Trophoblast cell (in vitro differentiated cells and primary cell): ENCODE measurements around the gene CNIH1.
"Not testable (repeated sequence)": the region's sequence is repeated elsewhere in the genome, so short reads cannot be mapped to it uniquely, and the experiment has no call there.

Source experiments
- DNase-seq, 2 donors: peaks; one replicate each; pipeline ENCODE4 v3.0.0-alpha.2; 2016
- H2AFZ ChIP-seq: 2 replicates; pipeline ENCODE4 v1.6.1; 2013; ENCODE audit warnings: low read length, moderate library complexity, mild to moderate bottlenecking; ENCODE audit not compliant: insufficient read depth, poor library complexity
- H2AK5ac ChIP-seq: 2 replicates; pipeline ENCODE4 v1.6.1; 2013; ENCODE audit warnings: mild to moderate bottlenecking, low read length
- H2BK120ac ChIP-seq: 2 replicates; pipeline ENCODE4 v1.6.1; 2013; ENCODE audit warnings: low read length, mild to moderate bottlenecking, moderate library complexity; ENCODE audit not compliant: insufficient read depth, poor library complexity
- H2BK12ac ChIP-seq: 2 replicates; pipeline ENCODE4 v1.6.1; 2013; ENCODE audit warnings: mild to moderate bottlenecking, low read length, moderate library complexity
- H2BK5ac ChIP-seq: 2 replicates; pipeline ENCODE4 v1.6.1; 2013; ENCODE audit warnings: low read length, low read depth, moderate library complexity, mild to moderate bottlenecking; ENCODE audit not compliant: poor library complexity
- H3K14ac ChIP-seq: 2 replicates; pipeline ENCODE4 v1.6.1; 2013; ENCODE audit warnings: mild to moderate bottlenecking, low read length
- H3K18ac ChIP-seq: 2 replicates; pipeline ENCODE4 v1.6.1; 2013; ENCODE audit warnings: mild to moderate bottlenecking, low read length
- H3K23ac ChIP-seq: 2 replicates; pipeline ENCODE4 v1.6.1; 2013; ENCODE audit warnings: low read length
- H3K27ac ChIP-seq: 2 replicates; pipeline ENCODE4 v1.5.1; 2013; ENCODE audit warnings: low read depth, mild to moderate bottlenecking, inconsistent platforms, low read length, moderate library complexity
- H3K27me3 ChIP-seq: 2 replicates; pipeline ENCODE4 v1.6.1; 2013; ENCODE audit warnings: inconsistent platforms, mild to moderate bottlenecking, low read length, moderate library complexity; ENCODE audit not compliant: insufficient read depth
- H3K36me3 ChIP-seq, 2 experiments: 1 replicate in 1 of 2; 2 replicates in 1 of 2; pipeline ENCODE4 v1.6.1; 2013; ENCODE audit warnings: low read length in 2 of 2, mild to moderate bottlenecking in 2 of 2, moderate library complexity in 1 of 2; ENCODE audit not compliant: insufficient read depth in 2 of 2, control insufficient read depth in 1 of 2
- H3K4ac ChIP-seq: 2 replicates; pipeline ENCODE4 v1.6.1; 2013; ENCODE audit warnings: low read depth, mild to moderate bottlenecking, low read length, moderate library complexity
- H3K4me1 ChIP-seq, 2 experiments: 1 replicate in 1 of 2; 2 replicates in 1 of 2; pipeline ENCODE4 v1.6.1; 2013; ENCODE audit warnings: low read length in 2 of 2, mild to moderate bottlenecking in 2 of 2, moderate library complexity in 1 of 2; ENCODE audit not compliant: insufficient read depth in 2 of 2, control insufficient read depth in 1 of 2
- H3K4me2 ChIP-seq: 2 replicates; pipeline ENCODE4 v1.6.1; 2013; ENCODE audit warnings: inconsistent platforms, mild to moderate bottlenecking, low read length, moderate library complexity
- H3K4me3 ChIP-seq: 2 replicates; pipeline ENCODE4 v1.5.1; 2013; ENCODE audit warnings: mild to moderate bottlenecking, low read depth, low read length, inconsistent platforms
- H3K79me1 ChIP-seq: one replicate; pipeline ENCODE4 v1.6.1; 2013; ENCODE audit warnings: low read length
- H3K79me2 ChIP-seq: 2 replicates; pipeline ENCODE4 v1.6.1; 2013; ENCODE audit warnings: low read length, mild to moderate bottlenecking; ENCODE audit not compliant: control insufficient read depth, insufficient read depth, poor library complexity
- H3K9ac ChIP-seq: 2 replicates; pipeline ENCODE4 v1.6.1; 2013; ENCODE audit warnings: mild to moderate bottlenecking, low read length
- H3K9me3 ChIP-seq: 2 replicates; pipeline ENCODE4 v1.6.1; 2013; ENCODE audit warnings: low read depth, mild to moderate bottlenecking, control low read depth, inconsistent platforms, low read length; ENCODE audit not compliant: insufficient read depth
- H4K12ac ChIP-seq: 2 replicates; pipeline ENCODE4 v1.6.1; 2013; ENCODE audit warnings: low read depth, mild to moderate bottlenecking, low read length, moderate library complexity
- H4K8ac ChIP-seq: 2 replicates; pipeline ENCODE4 v1.6.1; 2013; ENCODE audit warnings: low read depth, mild to moderate bottlenecking, low read length, moderate library complexity
- H4K91ac ChIP-seq: one replicate; pipeline ENCODE4 v1.6.1; 2013; ENCODE audit warnings: low read depth, mild to moderate bottlenecking, low read length, moderate library complexity
- WGBS: extraction: QIAGEN DNeasy Blood & Tissue Kit; methylation state at CpG from one replicate; pipeline ENCODE4 v1.1.7; 2013; ENCODE audit warnings: missing lambda C conversion rate; ENCODE audit not compliant: insufficient read length, insufficient coverage; ENCODE audit errors: extremely low coverage; 5-methylcytosine and 5-hydroxymethylcytosine counted together

Gene CNIH1

GRCh38 chr14:54465654-54466053 lies 24.5 kb upstream of the CNIH1 start:
- Histone ChIP-seq H3K9ac (no peak overlapping the region), H3K18ac (no peak overlapping the region), H3K9me3 (peaks cover 4% of the 10 kb centered on the region), H3K4me1 (no peaks in the 10 kb centered on the region), H4K8ac (no peak overlapping the region), H4K12ac (no peak overlapping the region), H3K4me3 (no peak overlapping the region), H3K23ac (no peak overlapping the region), H2BK120ac (no peak overlapping the region), H3K36me3 (no peaks in the 10 kb centered on the region), H3K14ac (no peak overlapping the region), H3K4ac (no peak overlapping the region), H2BK12ac (no peak overlapping the region), H3K4me2 (no peak overlapping the region), H3K79me1 (no peaks in the 10 kb centered on the region), H2AFZ (no peak overlapping the region), H3K79me2 (no peaks in the 10 kb centered on the region), H3K27ac (no peak overlapping the region), H3K27me3 (no peaks in the 10 kb centered on the region), H2BK5ac (no peak overlapping the region), H4K91ac (no peak overlapping the region), H2AK5ac (no peak overlapping the region)
- no CpG with 5 or more reads among the region's 4 CpGs for WGBS
- no peak for DNase-seq

DNA sequence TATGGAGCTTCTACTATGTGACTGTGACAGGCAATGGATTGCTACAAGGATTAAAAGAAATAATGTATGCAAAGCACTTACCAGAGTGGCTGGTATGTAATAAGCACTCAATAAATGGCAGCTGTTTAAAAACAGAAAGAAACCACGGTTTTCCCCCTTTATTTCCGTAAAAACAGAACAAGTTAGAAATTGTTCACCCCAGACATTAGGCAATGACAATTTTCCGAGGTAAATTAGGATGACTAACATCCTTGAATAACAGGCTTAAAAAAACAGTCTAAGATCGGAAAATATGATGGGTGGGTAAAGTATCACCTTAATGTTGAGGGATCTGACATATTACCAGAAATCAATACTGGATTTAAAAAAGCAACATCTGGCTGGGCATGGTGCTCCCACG lies 20.9 kb upstream of the CNIH1 start:
- Histone ChIP-seq H3K18ac (no peak overlapping the region), H3K4me1 (no peaks in the 10 kb centered on the region), H2AK5ac (no peak overlapping the region), H3K27me3 (no peaks in the 10 kb centered on the region), H3K9ac (no peak overlapping the region), H3K79me1 (no peaks in the 10 kb centered on the region), H2BK12ac (no peak overlapping the region), H3K4me2 (no peak overlapping the region), H3K9me3 (peaks cover 10% of the 10 kb centered on the region), H2BK120ac (no peak overlapping the region), H3K36me3 (no peaks in the 10 kb centered on the region), H3K4me3 (no peak overlapping the region), H4K8ac (no peak overlapping the region), H3K27ac (no peak overlapping the region), H4K91ac (no peak overlapping the region), H3K79me2 (no peaks in the 10 kb centered on the region), H3K14ac (no peak overlapping the region), H2AFZ (no peak overlapping the region), H4K12ac (no peak overlapping the region), H3K4ac (no peak overlapping the region), H3K23ac (no peak overlapping the region), H2BK5ac (no peak overlapping the region)
- WGBS = no CpG with 5 or more reads among the region's 5 CpGs
- DNase-seq = no peak

- Histone ChIP-seq H3K79me1 (no peaks in the 10 kb centered on the region), H4K12ac (no peak overlapping the region), H3K27me3 (no peaks in the 10 kb centered on the region), H2AFZ (no peak overlapping the region), H3K4ac (no peak overlapping the region), H3K79me2 (no peaks in the 10 kb centered on the region), H3K27ac (no peak overlapping the region), H3K14ac (no peak overlapping the region), H2AK5ac (no peak overlapping the region), H3K18ac (no peak overlapping the region), H3K9ac (no peak overlapping the region), H3K4me3 (no peak overlapping the region), H3K9me3 (peaks cover 9% of the 10 kb centered on the region), H2BK5ac (no peak overlapping the region), H3K36me3 (no peaks in the 10 kb centered on the region), H2BK12ac (no peak overlapping the region), H2BK120ac (no peak overlapping the region), H3K23ac (no peak overlapping the region), H4K8ac (no peak overlapping the region), H3K4me1 (no peaks in the 10 kb centered on the region), H3K4me2 (no peak overlapping the region), H4K91ac (no peak overlapping the region)
- no peak for DNase-seq
- no CpG with 5 or more reads among the region's 3 CpGs for WGBS
Observed at GRCh38 chr14:54459106-54459505, 17.9 kb upstream of the CNIH1 start.

DNA sequence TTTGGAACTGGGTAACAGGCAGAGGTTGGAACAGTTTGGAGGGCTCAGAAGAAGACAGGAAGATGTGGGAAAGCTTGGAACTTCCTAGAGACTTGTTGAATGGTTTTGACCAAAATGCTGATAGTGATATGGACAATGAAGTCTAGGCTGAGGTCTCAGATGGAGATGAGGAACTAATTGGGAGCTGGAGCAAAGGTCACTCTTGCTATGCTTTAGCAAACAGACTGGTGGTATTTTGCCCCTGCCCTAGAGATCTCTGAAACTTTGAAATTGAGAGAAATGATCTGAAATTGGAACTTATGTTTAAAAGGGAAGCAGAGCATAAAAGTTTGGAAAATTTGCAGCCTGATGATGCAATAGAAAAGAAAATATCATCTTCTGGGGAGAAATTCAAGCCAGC lies 17.4 kb upstream of the CNIH1 start:
- H4K8ac ChIP-seq, H3K23ac ChIP-seq: not testable (repeated sequence)

More for the DNA sequence above, 17.4 kb upstream of the CNIH1 start:
- not testable (repeated sequence) for H2BK5ac ChIP-seq, H3K36me3 ChIP-seq, H3K79me2 ChIP-seq, H3K4me3 ChIP-seq, H3K14ac ChIP-seq, H3K18ac ChIP-seq, H3K4ac ChIP-seq, H2AFZ ChIP-seq, H2AK5ac ChIP-seq, H4K12ac ChIP-seq, H3K9me3 ChIP-seq, H2BK12ac ChIP-seq, H4K91ac ChIP-seq, H3K4me2 ChIP-seq, DNase-seq, H3K27me3 ChIP-seq, H3K9ac ChIP-seq, H3K27ac ChIP-seq, H3K4me1 ChIP-seq, H2BK120ac ChIP-seq, H3K79me1 ChIP-seq
